SK-N-SH (cell line): Measurements from ENCODE around the gene PAMR1. TPM values are rescaled to one million over a fixed set of nuclear protein-coding genes. Genes with fewer than 3 reads are reported as not detected.

ENCODE experiments used
- CTCF ChIA-PET: fragments of 300-600, 350-600 bp; formaldehyde crosslinking; extraction: SDS; loops from one replicate; lab custom pipeline; 2021; lab: Yijun Ruan, JAX
- POLR2A ChIA-PET: fragments of 350-600 bp; sonication (Branson Sonifier 250); formaldehyde crosslinking; extraction: SDS; loops from one replicate; lab custom pipeline; 2020; ENCODE audit warnings: antibody characterized with exemption, inconsistent platforms; lab: Yijun Ruan, JAX
- DNase-seq: peaks from one replicate; pipeline ENCODE4 v3.0.0; 2012
- H2AFZ ChIP-seq: fragments of 200-600 bp; sonication (generic); 2 replicates; pipeline ENCODE4 v1.8.1; 2016; ENCODE audit warnings: antibody characterized with exemption, mild to moderate bottlenecking, low read depth
- H3F3A ChIP-seq: fragments of 200-600 bp; sonication (generic); replicated peaks from 2 replicates; pipeline ENCODE3; 2016; ENCODE audit warnings: antibody characterized with exemption, mild to moderate bottlenecking; ENCODE audit not compliant: insufficient read depth
- H3K27ac ChIP-seq, 2 experiments: fragments of 200-500 bp in 1 of 2; fragments of 200-600 bp in 1 of 2; sonication (Bioruptor generic) in 1 of 2; sonication (generic), shearing (Covaris generic) in 1 of 2; 2 replicates each; pipeline versions ENCODE4 v1.5.1 to v1.6.1; 2014 to 2016; ENCODE audit warnings: low read depth in 2 of 2, inconsistent platforms in 1 of 2, low read length in 1 of 2, mild to moderate bottlenecking in 1 of 2, mixed read lengths in 1 of 2
- H3K27me3 ChIP-seq: fragments of 200-600 bp; sonication (generic), shearing (Covaris generic); 2 replicates; pipeline ENCODE4 v1.6.1; 2016; ENCODE audit warnings: mixed run types; ENCODE audit not compliant: insufficient read depth
- H3K36me3 ChIP-seq, 2 experiments: fragments of 200-500 bp in 1 of 2; fragments of 200-600 bp in 1 of 2; sonication (Bioruptor generic) in 1 of 2; sonication (generic) in 1 of 2; replicated peaks in 1 of 2; 2 replicates each; pipeline versions ENCODE3 to v1.5.1; 2014 to 2016; ENCODE audit warnings: low read length in 1 of 2, mild to moderate bottlenecking in 1 of 2; ENCODE audit not compliant: insufficient read depth in 2 of 2, control insufficient read depth in 1 of 2
- H3K4me1 ChIP-seq, 2 experiments: fragments of 200-500 bp in 1 of 2; fragments of 200-600 bp in 1 of 2; sonication (Bioruptor generic) in 1 of 2; sonication (generic), shearing (Covaris generic) in 1 of 2; 2 replicates each; pipeline versions ENCODE4 v1.5.1 to v1.6.1; 2014 to 2016; ENCODE audit warnings: low read depth in 1 of 2, low read length in 1 of 2, mixed run types in 1 of 2; ENCODE audit not compliant: insufficient read depth in 2 of 2, control insufficient read depth in 1 of 2
- H3K4me2 ChIP-seq: fragments of 200-600 bp; sonication (generic), shearing (Covaris generic); 2 replicates; pipeline ENCODE4 v1.6.1; 2017; ENCODE audit warnings: mixed run types
- H3K4me3 ChIP-seq, 2 experiments: fragments of 200-500 bp in 1 of 2; fragments of 200-600 bp in 1 of 2; sonication (Bioruptor generic) in 1 of 2; sonication (generic), shearing (Covaris generic) in 1 of 2; 2 replicates each; pipeline versions ENCODE4 v1.5.1 to v1.8.1; 2014 to 2016; ENCODE audit warnings: low read depth in 2 of 2, inconsistent platforms in 1 of 2, low read length in 1 of 2, mild to moderate bottlenecking in 1 of 2, mixed read lengths in 1 of 2, moderate library complexity in 1 of 2
- H3K79me2 ChIP-seq: fragments of 200-600 bp; sonication (generic); 2 replicates; pipeline ENCODE4 v1.8.1; 2017; ENCODE audit warnings: mild to moderate bottlenecking; ENCODE audit not compliant: insufficient read depth
- H3K9ac ChIP-seq: fragments of 200-600 bp; sonication (generic); 2 replicates; pipeline ENCODE4 v1.6.1; 2017; ENCODE audit warnings: mixed run types
- H3K9me2 ChIP-seq: fragments of 200-600 bp; sonication (generic); 2 replicates; pipeline ENCODE4 v1.6.1; 2017; ENCODE audit warnings: mixed run types
- H3K9me3 ChIP-seq: fragments of 200-600 bp; sonication (generic); 2 replicates; pipeline ENCODE4 v1.6.1; 2017; ENCODE audit warnings: mixed run types, mild to moderate bottlenecking, moderate library complexity
- H4K20me1 ChIP-seq: fragments of 200-600 bp; sonication (generic); 2 replicates; pipeline ENCODE4 v1.6.1; 2017; ENCODE audit warnings: mild to moderate bottlenecking, mixed run types; ENCODE audit not compliant: insufficient read depth
- ELF1 ChIP-seq: IDR thresholded peaks from 2 replicates; pipeline ENCODE4 v1.4.0; 2012
- EP300 ChIP-seq, 2 experiments: IDR thresholded peaks; 2 replicates each; pipeline versions ENCODE4 v1.4.0 to v1.6.1; 2012; ENCODE audit warnings: borderline replicate concordance in 1 of 2, low read depth in 1 of 2, low read length in 1 of 2
- GATA2 ChIP-seq: sonication (generic); formaldehyde crosslinking; IDR thresholded peaks from 2 replicates; pipeline ENCODE4 v1.5.0; 2020; ENCODE audit warnings: mild to moderate bottlenecking, missing genetic modification reagents
- JUND ChIP-seq: IDR thresholded peaks from 2 replicates; pipeline ENCODE4 v1.4.0; 2012
- NRF1 ChIP-seq: IDR thresholded peaks from 2 replicates; pipeline ENCODE4 v1.6.1; 2012; ENCODE audit warnings: low read depth, mild to moderate bottlenecking, low read length
- SMC3 ChIP-seq: IDR thresholded peaks from 2 replicates; pipeline ENCODE4 v1.6.1; 2012; ENCODE audit warnings: low read depth, low read length, improper control_type of control experiment
- TCF12 ChIP-seq: IDR thresholded peaks from 2 replicates; pipeline ENCODE4 v1.4.0; 2012
- TEAD4 ChIP-seq: IDR thresholded peaks from 2 replicates; pipeline ENCODE4 v1.4.0; 2012; ENCODE audit warnings: mild to moderate bottlenecking, borderline replicate concordance; ENCODE audit not compliant: insufficient read depth
- YY1 ChIP-seq: IDR thresholded peaks from 2 replicates; pipeline ENCODE4 v1.4.0; 2012; ENCODE audit warnings: low read depth, mild to moderate bottlenecking
- WGBS: methylation state at CpG from one replicate; pipeline ENCODE4 v1.1.6; 2017; ENCODE audit warnings: low lambda C conversion rate; 5-methylcytosine and 5-hydroxymethylcytosine counted together
- polyA plus RNA-seq, 3 experiments: library from polyadenylated mRNA; depleted of rRNA; stranded (reverse); fragments of >200 nt; gene quantifications; 2 replicates each; pipeline ENCODE4 v1.2.3, GENCODE V29; 2012
- TF ChIP-seq, protein P1 (sequence below): fragments of 200-600 bp; sonication (generic); IDR thresholded peaks from 2 replicates; pipeline ENCODE4 v1.6.1; 2017; ENCODE audit warnings: antibody characterized with exemption, mild to moderate bottlenecking, moderate library complexity
- TF ChIP-seq, protein P2 (sequence below): IDR thresholded peaks from 2 replicates; pipeline ENCODE4 v1.4.0; 2012; ENCODE audit warnings: low read depth

Gene PAMR1
- polyA plus RNA-seq, 1 of the 3 experiments (the other 2 are of a cell fraction), result 0.31 TPM

DNA sequence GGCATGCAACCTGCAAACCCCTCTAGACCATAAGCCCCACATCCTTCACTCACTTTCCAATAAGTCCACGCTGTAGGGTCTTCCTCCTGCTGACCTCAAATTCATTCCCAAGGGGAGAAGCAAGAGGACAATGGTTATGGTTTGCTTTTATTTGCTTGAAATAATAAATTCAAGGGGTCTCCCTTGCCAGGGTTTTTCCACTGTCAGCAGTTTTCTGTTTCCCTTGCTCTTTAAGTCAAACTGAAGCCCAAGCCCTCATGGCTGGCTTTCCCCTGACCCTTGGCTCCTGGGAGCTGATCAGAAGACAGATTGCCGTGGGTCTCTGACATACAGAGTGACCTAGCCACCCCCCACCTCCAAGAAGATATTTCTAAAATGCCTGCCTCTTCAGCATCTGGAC, 109.9 kb downstream of the PAMR1 start:
- no peak for TF ChIP-seq YY1
- no peak for TF ChIP-seq SMC3
- no peak for TF ChIP-seq TEAD4
- no peak overlapping the region for H3K9ac ChIP-seq
- DNase-seq, result no peak
- H3K79me2 ChIP-seq, result no peaks in the 10 kb centered on the region
- WGBS, result 41% methylated on average over 2 of the region's 2 CpGs
- no peak overlapping the region for H2AFZ ChIP-seq
- no peaks in the 10 kb centered on the region for H3F3A ChIP-seq
- H3K27me3 ChIP-seq, result peaks cover 62% of the 10 kb centered on the region
- ChIA-PET CTCF (interaction anchor here (1.2 to 1.5 kb wide), 3 partner anchors 46 to 902 kb away, joined by 3 to 7 read pairs (median 4); partner anchors contain the start of gene ELF5), POLR2A (no interaction called here)
- H3K9me3 ChIP-seq, result no peaks in the 10 kb centered on the region
- no peak overlapping the region for H3K27ac ChIP-seq
- H3K36me3 ChIP-seq, result no peaks in the 10 kb centered on the region
- H4K20me1 ChIP-seq, result no peaks in the 10 kb centered on the region
- H3K4me3 ChIP-seq, result no peak overlapping the region
- H3K9me2 ChIP-seq, result no peaks in the 10 kb centered on the region
- H3K4me1 ChIP-seq, result peaks cover 0 to 8% of the 10 kb centered on the region in 2 experiments; a peak in 1 of 4 replicates
- H3K4me2 ChIP-seq, result no peak overlapping the region

DNA sequence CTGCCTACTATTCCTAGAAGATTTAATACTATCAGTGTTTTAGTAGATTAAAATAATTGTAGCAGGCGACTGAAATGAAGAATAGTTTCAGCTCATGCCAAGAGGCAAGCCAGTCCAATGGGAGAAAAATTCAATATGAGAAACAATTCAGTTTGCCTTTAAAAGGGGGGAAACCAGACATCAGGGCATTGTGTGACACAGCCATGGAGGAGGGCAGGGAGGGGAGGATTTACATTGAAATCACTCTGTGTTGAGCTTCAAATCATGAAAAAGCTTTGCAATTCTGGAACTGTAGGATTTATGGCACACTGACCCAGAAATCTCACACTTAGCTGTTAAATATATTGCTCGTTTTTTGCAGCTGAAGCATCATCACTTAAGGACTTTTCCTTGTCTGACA, 110.6 kb downstream of the PAMR1 start:
- Histone ChIP-seq H3F3A (no peaks in the 10 kb centered on the region), H3K36me3 (no peaks in the 10 kb centered on the region), H3K27ac (no peak overlapping the region), H3K4me3 (no peak overlapping the region), H3K27me3 (peaks cover 54% of the 10 kb centered on the region), H3K9ac (no peak overlapping the region), H2AFZ (no peak overlapping the region), H3K4me1 (peaks cover 0 to 3% of the 10 kb centered on the region in 2 experiments; a peak in 1 of 4 replicates), H3K9me3 (no peaks in the 10 kb centered on the region), H4K20me1 (no peaks in the 10 kb centered on the region), H3K79me2 (no peaks in the 10 kb centered on the region), H3K9me2 (no peaks in the 10 kb centered on the region), H3K4me2 (no peak overlapping the region)
- TF ChIP-seq, protein P1, sequence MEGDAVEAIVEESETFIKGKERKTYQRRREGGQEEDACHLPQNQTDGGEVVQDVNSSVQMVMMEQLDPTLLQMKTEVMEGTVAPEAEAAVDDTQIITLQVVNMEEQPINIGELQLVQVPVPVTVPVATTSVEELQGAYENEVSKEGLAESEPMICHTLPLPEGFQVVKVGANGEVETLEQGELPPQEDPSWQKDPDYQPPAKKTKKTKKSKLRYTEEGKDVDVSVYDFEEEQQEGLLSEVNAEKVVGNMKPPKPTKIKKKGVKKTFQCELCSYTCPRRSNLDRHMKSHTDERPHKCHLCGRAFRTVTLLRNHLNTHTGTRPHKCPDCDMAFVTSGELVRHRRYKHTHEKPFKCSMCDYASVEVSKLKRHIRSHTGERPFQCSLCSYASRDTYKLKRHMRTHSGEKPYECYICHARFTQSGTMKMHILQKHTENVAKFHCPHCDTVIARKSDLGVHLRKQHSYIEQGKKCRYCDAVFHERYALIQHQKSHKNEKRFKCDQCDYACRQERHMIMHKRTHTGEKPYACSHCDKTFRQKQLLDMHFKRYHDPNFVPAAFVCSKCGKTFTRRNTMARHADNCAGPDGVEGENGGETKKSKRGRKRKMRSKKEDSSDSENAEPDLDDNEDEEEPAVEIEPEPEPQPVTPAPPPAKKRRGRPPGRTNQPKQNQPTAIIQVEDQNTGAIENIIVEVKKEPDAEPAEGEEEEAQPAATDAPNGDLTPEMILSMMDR, result no peak
- no peak for TF ChIP-seq JUND
- ChIA-PET CTCF (interaction anchor here (1.2 to 1.5 kb wide), 3 partner anchors 45 to 902 kb away, joined by 3 to 7 read pairs (median 4); partner anchors contain the start of gene ELF5), POLR2A (no interaction called here)
- no peak for DNase-seq
- WGBS, result 32% methylated on average over 2 of the region's 2 CpGs

DNA sequence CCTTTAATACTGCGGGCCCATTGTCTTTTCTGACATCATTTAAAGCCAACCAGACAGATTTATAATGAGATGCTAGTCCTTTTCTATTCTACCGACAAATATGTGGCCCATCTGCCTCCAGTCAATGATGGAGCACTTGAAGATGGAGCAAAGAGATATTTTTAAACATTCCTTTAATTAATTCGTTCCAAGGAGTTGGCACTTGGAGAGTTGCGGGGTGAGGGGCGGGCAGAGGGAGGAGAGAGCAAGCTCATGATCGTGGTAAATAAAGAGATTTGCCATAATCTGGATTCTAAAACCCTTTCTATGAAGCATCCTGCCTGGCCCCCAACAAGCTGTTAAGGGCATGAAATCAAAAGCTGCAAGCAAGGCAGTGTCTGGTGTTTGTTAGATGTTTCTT, 111.1 kb downstream of the PAMR1 start:
- POLR2A ChIA-PET, result no interaction called here
- H2AFZ ChIP-seq, result no peak overlapping the region
- no peaks in the 10 kb centered on the region for H3K36me3 ChIP-seq
- H3K79me2 ChIP-seq, result no peaks in the 10 kb centered on the region
- no peak overlapping the region for H3K9ac ChIP-seq
- DNase-seq, result no peak
- H3K27ac ChIP-seq, result no peak overlapping the region
- CTCF ChIA-PET, result interaction anchor here (1.2 to 1.5 kb wide), 3 partner anchors 45 to 901 kb away, joined by 3 to 7 read pairs (median 4); partner anchors contain the start of gene ELF5
- H3K4me1 ChIP-seq, result no peaks in the 10 kb centered on the region; a peak in 1 of 4 replicates
- no peak overlapping the region for H3K4me2 ChIP-seq
- H4K20me1 ChIP-seq, result no peaks in the 10 kb centered on the region
- TF ChIP-seq, protein P1, result no peak
- TF ChIP-seq TEAD4 (no peak), EP300 (IDR thresholded peaks at IDR 0.05; ENCODE audit: borderline replicate concordance in 1 of 2, low read depth in 1 of 2, low read length in 1 of 2) (no peak), GATA2 (CRISPR knock-in tag) (no peak), TCF12 (no peak), ELF1 (no peak), NRF1 (no peak)
- TF ChIP-seq, protein P2, sequence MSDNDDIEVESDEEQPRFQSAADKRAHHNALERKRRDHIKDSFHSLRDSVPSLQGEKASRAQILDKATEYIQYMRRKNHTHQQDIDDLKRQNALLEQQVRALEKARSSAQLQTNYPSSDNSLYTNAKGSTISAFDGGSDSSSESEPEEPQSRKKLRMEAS, result no peak
- 65% methylated on average over 6 of the region's 6 CpGs for WGBS
- H3K4me3 ChIP-seq, result no peak overlapping the region
- no peaks in the 10 kb centered on the region for H3K9me3 ChIP-seq
- H3K27me3 ChIP-seq, result peaks cover 50% of the 10 kb centered on the region
- H3F3A ChIP-seq, result no peaks in the 10 kb centered on the region
- H3K9me2 ChIP-seq, result no peaks in the 10 kb centered on the region
